Astrocyte (in vitro differentiated cells and primary cell): ENCODE results near the gene BUB1B.

ENCODE experiments used
- EZH2 ChIP-seq: IDR thresholded peaks from 2 replicates; pipeline ENCODE4 v1.6.1; 2012; ENCODE audit warnings: mild to moderate bottlenecking, low read length, inconsistent platforms; ENCODE audit not compliant: insufficient read depth
- TF ChIP-seq, protein P1 (sequence below): IDR thresholded peaks from 2 replicates; pipeline ENCODE4 v1.5.1; 2011; ENCODE audit warnings: low read depth, mild to moderate bottlenecking, inconsistent platforms, low read length, moderate library complexity; ENCODE audit not compliant: insufficient read depth

DNA sequence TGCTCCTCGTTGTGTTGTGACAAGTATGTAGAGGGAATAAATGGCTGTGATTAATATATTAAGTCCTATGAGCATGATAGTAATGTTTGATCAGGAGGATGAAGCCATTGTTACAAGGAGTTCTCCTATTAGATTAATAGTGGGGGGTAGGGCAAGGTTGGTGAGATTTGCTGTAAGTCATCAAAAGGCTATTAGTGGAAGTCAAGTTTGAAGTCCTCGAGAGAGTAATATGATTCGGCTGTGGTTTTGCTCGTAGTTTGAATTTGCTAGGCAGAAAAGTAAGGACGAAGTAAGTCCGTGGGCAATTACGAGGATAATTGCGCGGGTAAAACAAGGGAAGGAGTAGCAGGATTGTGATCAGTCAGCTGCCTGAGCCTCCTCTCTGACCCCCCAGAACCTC is 26.0 kb upstream of the BUB1B start:
- TF ChIP-seq, protein P1, sequence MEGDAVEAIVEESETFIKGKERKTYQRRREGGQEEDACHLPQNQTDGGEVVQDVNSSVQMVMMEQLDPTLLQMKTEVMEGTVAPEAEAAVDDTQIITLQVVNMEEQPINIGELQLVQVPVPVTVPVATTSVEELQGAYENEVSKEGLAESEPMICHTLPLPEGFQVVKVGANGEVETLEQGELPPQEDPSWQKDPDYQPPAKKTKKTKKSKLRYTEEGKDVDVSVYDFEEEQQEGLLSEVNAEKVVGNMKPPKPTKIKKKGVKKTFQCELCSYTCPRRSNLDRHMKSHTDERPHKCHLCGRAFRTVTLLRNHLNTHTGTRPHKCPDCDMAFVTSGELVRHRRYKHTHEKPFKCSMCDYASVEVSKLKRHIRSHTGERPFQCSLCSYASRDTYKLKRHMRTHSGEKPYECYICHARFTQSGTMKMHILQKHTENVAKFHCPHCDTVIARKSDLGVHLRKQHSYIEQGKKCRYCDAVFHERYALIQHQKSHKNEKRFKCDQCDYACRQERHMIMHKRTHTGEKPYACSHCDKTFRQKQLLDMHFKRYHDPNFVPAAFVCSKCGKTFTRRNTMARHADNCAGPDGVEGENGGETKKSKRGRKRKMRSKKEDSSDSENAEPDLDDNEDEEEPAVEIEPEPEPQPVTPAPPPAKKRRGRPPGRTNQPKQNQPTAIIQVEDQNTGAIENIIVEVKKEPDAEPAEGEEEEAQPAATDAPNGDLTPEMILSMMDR, result no peak
- TF ChIP-seq EZH2, result no peak
